NOMO-1 treated with DMSO at 0.1 percent for 48 hours (cell line): ENCODE results near the gene MICU1.
"Not testable (repeated sequence)": the region's sequence is repeated elsewhere in the genome, so short reads cannot be mapped to it uniquely, and the experiment has no call there.

ENCODE experiments used
- DNase-seq: peaks from one replicate; lab custom pipeline; 2025; ENCODE audit not compliant: unreplicated experiment; lab: John Stamatoyannopoulos, UW

The MICU1 gene

DNA sequence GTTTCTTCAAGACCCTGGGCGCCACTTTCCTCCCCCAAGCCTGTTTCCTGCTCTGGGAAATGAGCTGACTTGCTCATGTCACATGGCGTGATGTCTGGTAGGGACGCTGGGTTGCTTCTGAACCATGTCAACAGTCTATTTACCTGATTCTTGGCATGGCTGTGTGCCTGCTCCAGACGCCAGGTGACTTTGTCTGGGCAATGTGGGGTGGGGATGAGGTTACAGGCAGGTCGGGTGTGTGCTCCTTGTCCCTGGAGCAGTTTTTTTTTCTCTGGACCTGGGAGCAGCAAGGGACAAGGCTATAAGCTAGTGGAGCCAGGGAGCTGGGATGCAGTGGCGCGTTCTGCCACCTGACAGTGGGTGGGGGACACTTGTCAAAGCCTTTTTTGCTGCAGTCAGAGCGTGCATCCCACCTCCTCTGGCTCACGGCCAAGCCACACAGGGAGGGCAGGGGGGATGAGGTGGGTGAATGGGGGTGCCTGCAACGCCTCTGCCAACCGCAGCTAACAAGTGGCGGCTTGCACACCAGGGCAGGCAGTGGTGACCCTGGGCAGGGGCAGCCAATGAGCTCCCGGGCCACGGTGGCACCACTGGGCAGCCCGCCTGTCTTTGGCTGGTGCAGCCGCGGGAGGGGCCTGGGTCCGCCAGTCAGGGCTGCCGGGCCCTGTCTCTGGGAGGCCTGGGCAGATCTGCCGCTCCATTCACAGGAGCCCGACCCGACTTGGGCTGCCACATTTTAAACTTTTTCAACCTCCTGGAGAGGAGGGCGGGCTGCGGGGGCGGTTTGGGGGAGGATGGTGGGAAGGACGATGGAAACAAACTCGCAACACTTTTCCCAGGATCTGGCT lies 294.1 kb downstream of the MICU1 start:
- peak; percentile 98 for DNase-seq

DNA sequence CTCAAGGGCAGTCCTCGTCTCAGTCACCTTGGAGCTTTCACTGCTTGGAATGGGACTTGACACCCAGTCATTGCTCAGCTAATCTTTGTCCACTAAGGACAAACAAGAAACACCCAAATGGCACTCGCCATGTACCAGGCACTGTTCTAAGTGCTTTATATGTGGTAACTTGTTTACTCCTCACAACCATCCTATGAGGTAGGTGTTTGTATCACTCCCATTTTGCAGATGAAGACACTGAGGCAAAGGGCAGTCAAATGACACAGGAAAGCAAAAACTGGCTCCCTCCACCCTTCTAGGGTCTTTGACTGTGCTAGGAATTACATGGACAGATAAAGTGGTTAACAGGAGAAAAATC lies 295.8 kb downstream of the MICU1 start:
- DNase-seq, result no peak

DNA sequence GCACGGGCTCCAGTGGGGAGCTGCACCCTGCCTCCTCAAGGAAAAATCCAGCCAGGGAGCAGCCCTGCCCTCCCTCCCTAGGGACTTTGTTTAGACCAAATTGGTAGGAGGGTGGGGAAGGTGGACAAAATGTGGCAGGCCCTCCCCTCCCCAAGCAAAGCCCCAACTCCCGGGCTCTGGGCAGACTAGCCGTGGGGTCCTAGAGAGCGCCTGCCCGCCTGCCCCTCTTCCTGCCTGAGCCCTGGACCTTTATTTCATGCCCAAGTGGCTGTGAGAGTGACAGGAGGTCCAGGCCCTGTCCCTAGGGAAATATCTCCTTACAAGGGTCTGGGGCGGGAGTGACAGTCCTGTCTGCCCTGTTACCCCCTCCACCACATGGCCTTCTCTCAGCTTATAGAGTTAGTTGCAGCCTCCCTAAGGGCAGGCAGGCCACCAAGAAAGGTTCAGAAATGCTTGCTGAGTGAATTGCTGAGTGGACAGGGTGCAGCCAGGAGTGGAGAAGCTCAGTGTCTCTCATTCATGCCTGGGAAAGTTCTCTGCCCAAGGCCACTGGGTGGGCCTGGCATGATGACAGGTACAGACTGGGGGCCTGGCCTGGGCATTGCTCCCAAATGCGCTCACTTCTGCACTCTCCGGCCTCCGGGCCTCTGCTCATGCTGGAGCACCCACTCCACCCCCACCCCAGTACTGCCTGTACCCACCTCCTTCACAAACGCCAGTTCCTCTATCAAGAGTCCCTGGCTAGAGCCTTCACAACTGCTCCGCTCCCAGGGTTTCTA lies 296.4 kb downstream of the MICU1 start:
- no peak for DNase-seq

DNA sequence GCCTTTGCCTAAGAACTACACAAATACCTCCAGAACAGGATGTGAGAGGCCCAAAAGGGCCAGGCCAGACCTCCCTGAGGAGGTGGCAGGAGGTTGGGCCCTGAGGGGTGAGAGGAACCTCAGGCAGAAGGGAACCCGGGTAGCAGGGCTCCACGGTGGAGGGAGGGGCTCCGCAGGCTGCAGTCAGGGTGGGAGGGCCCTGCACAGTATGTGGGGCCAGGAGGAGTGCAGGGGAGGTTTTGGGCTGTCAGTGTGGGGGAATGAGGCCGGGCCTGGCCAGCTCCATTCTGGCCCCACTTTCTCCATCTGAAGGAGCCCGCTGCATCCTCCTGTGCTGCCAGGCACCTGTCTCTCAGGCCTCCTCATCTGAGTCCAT lies 297.1 kb downstream of the MICU1 start:
- DNase-seq, result peak; percentile 31

DNA sequence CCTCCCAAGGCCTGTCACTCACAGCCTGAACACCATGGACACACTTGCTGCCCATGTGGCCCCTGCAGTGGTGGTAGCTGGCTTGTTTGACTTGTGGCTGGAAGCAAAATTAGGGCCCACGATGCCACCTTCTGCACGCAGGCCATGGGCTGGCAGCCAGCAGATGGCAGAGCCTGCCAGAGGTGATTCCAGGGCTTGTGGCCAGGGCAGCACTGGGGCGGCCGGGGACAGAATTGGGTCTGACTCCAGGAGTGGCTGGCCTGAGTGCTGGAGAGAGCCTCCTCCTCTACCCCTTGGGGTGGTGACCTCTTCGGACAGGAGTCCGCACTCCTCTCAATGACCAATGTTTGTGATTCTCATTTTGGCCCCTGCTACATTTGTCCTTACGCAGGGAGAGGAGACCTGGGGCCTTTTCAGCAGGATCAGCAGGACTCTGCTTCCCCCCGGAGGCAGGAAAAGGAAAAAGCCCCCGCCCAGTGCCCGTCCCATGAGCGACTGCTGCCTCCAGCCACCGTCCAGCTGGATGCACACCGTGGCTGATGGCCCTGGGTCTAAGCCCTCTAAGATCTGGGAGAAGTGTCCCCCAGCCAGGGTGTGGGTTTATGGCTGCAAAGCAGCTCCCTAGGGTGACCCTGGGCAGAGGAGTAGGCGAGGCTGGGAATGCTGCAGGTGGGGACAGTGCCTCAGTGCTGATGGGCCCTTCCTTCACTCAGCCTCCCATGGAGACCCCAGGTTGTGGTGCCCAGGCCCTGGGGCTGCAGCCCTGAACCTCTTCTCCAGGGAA lies 297.6 kb downstream of the MICU1 start:
- DNase-seq, result peak; percentile 39

DNA sequence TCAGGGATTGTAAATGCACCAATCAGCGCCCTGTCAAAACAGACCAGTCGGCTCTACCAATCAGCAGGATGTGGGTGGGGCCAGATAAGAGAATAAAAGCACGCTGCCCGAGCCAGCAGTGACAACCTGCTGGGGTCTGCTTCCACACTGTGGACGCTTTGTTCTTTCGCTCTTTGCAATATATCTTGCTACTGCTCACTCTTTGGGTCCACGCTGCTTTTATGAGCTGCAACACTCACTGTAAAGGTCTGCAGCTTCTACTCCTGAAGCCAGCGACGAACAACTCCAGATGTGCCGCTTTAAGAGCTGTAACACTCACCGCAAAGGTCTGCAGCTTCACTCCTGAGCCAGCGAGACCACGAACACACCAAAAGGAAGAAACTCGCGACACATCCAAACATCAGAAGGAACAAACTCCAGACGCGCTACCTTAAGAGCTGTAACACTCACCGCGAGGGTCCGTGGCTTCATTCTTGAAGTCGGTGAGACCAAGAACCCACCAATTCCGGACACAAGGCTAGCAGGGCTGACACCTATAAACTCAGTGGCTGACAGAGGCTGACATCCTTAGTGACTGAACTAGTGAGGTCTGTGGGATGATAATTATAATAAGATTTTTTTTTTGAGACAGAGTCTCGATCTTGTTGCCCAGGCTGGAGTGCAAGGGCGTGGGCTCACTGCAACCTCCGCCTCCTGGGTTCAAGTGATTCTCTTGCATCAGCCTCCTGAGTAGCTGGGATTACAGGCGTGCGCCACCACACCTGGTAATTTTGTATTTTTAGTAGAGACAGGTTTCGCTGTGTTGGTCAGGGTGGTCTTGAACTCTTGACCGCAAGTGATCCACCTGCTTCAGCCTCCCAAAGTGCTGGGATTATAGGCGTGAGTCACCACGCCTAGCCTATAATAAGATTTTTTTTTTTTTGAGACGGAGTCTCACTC lies 298.9 kb downstream of the MICU1 start:
- DNase-seq, result not testable (repeated sequence)

DNA sequence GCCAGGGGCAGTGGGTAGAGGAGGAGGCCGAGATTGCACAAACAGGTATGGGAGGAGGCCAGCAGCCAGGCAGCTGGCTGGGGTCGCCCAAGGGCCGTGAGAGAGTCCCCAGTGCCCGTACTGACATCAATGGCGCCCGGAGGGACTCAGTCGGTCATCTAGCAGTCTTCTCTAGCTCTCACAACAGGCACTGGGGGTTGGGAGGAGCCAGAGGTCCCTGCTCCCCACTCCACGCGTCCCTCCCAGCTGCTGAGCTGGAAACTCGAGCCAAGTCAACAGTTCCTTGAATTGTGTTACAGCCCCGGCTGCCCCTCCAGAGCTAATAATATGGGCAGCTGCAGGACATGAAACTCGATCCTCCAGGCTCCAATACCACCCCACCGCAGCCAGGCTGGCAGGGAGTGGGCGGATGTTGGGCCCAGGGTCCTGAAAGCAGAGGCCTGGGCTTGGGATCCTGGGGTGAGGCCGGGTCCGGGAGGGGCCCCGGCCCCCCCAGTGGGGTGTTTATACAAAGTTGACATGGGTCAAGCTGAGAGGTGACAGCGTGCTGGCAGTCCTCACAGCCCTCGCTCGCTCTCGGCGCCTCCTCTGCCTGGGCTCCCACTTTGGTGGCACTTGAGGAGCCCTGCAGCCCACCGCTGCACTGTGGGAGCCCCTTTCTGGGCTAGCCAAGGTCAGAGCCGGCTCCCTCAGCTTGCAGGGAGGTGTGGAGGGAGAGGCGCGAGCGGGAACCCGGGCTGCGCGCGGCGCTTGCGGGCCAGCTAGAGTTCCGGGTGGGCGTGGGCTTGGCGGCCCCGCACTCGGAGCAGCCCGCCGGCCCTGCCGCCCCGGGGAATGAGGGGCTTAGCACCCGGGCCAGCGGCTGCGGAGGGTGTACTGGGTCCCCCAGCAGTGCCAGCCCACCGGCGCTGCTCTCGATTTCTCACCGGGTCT lies 300.4 kb downstream of the MICU1 start:
- DNase-seq, result not testable (repeated sequence)

DNA sequence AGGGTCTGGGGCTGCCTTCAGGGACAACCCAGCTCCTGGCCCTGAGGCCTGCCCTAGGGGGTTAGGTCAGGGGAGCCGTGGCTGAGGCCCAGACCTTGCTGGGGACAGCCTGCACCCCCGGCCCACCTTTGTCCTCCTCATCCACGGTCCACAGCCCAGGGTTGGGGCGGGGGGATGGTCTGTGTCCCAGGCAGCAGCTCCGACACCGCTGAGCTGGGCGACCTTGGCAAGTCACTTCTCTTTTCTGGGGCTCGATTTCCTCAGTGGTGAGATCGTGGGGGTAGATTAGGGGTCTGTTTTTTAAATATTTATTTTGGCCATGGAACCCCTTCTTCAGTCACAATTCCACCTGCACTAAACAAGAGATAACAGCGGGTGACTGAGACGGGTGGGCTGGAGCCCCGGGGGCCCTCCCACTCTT lies 302.1 kb downstream of the MICU1 start:
- DNase-seq, result peak; percentile 21

DNA sequence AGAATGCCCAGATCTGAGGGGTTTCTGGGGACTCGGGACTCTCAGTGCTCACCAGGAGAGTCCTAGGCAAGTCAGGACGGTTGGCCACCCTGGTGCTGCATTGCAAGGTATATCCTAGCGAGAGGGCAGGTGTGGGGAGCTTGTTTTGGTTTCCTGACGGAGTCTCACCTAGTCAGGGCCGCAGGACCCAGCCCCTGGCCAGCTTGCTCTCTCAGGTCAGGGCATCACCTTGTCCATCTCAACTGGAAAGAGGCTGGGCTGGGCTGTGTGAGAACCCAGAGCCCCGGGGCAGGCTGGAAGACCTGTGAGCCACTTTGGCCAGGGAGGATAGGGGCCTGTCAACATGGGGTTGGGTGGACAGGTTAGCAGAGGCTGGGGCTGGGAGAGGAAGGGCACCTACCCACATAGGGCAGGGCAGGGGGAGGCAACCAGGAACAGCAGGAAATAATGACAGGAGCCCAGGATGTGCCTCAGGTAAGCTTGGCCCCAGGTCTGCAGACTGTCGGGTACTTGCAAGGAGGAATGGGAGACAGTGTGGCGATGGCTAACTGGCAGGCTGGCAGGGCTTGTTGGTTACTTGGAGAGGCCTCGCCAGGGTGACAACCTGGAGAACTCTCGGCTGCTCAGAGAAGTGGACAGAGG lies 302.6 kb downstream of the MICU1 start:
- no peak for DNase-seq

DNA sequence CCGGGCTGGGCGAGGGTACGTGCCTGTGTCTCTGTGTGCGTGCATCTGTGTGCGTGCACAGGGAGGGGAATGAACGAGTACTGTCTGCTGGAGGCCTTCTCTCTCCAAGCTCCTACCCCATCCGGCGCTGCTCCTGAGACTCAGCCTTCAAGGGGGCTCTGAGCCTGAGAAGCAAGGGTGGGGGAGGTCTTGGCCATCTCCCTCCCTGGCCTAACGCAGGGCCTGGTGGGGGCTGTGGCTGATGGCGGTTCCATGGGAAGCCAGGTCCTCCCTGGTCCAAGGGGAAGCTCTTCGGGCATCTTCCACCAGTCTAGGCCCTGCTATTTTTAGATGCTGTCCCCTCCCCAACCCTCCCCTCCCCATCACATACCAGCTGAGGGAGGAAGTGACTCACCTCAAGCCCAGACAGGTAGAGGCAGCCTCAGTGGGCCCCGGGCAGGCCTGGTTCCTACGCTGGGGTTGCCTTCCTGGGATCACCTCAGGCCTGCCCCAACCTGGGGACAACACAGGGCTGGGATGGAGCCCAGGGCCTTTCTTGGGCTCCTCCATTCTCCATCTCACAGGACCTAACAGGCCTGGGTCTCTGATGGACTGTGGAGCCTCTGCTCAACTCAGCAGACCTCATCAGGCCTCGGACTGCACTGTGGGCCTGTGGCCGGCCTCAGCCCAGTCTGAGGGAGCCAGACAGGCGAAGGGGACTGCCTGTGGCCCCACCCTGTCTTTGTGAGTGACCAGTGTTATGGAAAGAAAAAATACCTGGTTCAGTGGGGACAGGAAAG lies 303.4 kb downstream of the MICU1 start:
- DNase-seq, result no peak

DNA sequence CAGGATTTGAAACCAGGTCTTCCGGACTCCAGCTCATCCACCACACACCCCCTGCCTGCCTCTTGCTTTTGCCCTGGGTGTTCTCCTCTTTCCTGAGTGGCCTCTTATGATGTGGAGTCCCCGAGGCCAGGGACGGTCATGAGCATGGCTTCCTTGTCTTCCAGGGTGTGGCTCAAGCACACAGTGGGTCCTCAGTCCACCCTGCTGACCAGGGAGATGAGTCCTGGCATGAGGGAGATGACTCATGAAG lies 303.9 kb downstream of the MICU1 start:
- DNase-seq, result no peak

DNA sequence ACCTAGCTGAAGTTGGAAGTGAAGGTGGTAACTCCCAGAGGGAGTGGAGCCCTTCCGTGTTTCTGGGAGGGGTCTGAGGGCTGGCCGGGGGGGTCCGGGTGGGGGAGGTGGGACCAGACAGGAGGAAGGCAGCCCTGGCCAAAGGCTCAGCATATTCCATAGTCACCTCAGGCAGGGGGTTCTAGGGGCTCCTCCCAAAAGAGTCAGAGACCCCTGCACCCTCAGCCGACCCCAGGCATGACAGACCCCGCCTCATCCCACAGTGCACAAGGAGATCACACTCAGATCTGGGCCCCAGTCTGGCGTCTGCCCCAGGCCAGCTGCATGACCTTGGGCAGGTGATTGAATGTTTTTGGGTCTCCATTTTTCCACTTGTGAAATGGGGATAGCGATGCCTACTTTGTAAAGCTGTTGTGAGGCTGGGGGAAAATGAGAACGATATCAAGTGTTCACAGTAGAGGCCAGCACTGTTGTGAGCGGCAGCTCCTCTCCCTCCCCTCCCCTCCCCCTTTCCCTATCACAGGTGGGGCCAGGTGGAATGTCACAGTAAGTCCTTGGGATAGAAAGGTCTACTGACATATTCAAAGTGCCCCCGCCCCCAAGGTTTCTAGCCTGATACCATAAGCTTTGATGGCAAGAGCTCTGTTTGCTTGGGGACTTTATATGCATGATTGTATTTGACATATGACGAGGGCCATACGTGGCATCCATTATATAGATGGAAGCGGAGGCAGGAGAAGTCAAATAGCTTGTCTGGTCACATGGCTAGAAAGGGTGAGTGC lies 304.4 kb downstream of the MICU1 start:
- no peak for DNase-seq

DNA sequence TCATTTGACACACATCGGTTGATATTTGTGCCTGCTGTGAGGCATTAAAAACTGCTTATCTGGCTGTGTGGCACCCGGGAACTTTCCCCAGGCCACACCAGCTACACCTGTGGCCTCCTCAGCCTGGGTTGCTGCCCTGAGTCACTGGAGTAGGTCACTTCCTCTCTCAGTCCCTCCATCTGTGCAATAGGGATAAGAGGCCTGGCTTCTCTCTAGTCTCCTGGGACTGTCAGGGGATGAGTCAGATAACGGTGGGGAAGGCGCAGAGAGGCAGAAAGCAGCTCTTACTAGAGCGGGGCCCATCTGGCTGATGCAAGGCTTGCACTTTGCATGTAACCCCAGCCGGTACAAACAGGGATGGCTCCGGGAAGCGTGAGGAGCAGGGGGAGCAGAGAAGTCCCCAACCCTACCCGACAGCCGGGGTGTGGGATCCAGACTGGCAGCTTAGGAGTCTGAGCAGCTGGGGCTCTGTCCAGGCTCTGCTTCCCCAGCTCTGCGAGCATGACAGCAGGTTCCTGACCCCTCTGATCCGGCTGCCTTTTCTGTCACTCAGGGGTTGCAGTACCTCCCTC lies 305.1 kb downstream of the MICU1 start:
- DNase-seq, result peak; percentile 93

DNA sequence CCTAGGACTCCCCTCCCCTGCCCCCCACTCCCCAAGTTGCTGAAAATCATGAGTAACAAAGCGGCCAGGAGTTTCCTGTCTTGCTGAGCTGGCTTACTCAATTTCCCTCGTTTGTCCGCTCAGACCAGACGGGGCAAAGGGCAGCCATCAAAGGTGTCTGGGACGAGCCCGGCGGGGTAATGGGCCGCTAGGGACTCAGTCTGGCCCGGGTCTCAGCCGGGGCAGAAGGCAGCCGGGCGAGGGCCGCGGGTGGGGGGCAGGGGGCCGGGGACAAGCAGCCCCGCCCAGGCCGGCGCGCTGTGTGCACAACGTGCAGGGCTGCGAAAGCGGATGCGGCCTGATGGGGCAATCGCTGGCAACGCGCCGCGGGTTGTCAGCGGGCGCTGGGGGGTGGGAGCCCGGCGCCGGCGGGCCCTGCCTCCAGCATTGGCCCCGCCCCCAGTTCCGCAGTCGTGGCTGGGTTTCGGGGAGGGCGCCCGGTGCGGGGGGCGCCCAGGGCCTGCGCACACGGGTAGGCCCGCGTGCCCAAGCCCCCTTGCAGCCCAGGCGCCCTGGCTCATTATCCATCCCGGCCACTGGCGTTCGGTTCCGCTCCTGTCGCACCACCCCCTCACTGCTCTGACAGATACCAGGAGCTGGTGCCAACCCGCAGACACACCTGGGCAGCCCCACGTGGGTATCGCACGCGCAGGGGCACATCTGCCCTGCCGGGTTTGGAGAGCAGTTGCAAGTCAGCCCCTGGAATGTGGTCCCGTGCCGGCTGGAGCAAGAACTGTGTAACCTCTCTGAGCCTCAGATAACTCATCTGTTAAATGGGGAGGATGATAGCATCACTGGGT lies 306.2 kb downstream of the MICU1 start:
- DNase-seq, result peak; percentile 88

DNA sequence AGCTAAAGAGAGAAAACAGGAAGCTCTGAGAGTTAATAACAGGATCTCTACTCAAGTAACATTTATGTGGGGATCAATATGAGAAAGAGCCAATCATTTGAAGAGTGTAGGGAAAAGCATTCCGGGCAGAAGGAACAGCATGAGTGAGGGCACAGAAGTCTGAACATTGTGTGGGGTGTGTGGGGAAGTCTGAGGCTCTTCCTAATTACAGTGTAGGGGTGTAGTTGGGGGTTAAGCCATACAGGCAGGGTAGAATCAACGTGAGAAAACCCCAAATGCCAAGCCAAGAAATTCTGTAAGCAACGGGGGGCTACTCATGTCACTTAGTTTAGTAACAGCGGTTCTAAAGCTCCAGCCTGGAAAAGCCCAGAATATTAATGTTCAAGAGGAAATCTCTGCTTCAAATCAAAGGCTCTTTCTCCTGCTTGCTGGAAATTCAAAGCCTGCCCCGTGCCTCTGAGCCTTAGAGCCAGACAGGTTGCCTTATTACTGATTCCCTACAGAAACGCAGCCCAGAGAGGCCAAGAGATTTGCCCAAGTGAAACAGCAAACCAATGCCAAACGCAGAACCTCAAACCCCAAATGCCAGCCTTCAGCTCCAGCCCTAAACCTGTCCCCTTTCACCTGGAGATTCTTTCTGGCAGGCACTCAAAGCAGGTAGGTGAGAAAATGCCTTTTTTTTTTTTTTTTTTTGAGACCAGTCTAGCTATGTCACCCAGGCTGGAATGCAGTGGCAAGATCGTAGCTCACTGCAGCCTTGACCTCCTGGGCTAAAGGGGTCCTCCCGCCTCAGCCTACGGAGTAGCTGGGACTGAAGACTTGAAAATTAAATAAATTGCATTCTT lies 307.2 kb downstream of the MICU1 start:
- peak; percentile 34 for DNase-seq
